Fibroblast of skin of left quadriceps (primary cell): ENCODE results near the gene SHB.

Source experiments
- DNase-seq, 2 experiments: peaks; one replicate each; pipeline ENCODE4 v3.0.0-alpha.2; 2013; ENCODE audit warnings: low read depth in 2 of 2

The SHB gene

DNA sequence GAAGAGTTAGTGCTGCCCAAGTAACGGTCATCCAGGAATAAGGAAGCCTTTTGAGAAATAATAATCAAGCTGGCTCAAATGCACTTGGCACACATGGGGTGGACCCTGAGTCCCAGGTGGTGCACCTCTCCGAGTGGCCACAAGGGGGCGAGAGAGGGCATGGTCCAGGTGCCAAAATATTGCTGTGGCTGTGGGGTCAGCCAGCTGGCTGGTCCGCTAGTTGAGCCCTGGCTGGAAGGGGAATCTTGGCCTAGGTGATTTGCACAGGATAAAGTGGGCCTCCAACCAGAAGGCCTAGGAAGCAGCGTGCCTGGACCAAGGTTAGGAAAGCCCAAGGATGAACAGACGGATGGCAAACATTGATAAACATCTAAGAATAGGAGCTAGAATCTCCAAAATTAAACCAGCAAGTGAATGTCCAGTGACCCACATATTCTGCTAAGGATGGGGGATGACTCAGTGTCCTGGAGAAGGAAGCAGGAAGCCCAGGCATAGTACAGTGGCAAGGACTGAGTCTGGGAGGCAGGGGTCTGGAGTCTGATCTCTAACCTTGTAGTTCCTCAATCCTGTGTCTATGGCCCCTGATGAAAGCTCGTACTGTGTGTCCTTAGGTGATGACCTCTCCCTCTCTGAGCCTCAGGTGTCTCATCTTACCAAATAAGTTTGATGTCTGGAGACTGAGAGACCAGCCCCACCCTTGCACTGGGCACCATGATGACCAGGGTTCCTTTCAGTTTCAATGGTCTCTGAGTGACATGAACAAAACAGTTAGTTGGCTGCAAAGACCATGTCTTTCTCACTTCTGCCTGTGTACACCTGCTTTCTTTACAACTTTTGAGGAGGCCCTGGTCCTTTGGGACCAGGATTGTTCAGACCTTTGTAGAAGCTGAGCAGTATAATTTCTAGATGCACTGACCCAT is 19.2 kb upstream of the SHB start:
- no peak for DNase-seq

DNA sequence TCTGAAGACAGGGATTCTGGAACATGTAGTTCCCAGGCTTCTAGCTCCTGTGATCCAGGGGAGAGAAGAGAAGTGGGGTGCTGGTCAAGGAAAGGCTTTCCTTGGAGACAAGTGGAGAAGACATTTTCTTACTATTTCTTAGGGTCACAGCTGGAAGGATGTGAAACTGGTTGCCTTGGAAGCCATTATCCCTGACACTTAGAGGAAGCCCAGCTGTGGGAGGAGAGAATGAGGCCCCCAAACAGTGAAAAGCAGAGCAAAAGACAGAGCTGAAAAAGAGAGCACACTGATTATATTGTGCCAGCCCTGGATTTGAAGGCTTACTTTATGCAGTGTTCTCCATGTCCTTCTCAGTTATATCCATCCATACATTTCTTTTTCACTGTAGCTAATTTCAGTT is 17.5 kb upstream of the SHB start:
- DNase-seq = no peak

GRCh38 chr9:38085308-38085707 is 16.3 kb upstream of the SHB start:
- no peak for DNase-seq

DNA sequence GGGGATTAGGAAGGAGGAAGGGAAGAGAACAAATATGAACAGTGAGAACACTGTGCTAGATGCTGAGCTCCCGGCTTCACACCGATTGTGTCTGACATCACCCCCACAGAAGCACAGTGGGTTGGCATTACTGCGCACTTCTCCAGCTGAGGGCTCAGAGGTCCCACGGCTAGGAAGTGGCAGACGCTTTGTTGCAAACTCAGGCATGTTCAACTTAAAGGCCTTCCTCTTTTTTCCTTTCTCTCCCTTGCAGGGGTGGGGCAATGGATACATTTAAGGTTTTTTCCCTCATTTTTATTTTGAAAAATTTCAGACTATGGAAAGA is 15.5 kb upstream of the SHB start:
- DNase-seq = no peak

DNA sequence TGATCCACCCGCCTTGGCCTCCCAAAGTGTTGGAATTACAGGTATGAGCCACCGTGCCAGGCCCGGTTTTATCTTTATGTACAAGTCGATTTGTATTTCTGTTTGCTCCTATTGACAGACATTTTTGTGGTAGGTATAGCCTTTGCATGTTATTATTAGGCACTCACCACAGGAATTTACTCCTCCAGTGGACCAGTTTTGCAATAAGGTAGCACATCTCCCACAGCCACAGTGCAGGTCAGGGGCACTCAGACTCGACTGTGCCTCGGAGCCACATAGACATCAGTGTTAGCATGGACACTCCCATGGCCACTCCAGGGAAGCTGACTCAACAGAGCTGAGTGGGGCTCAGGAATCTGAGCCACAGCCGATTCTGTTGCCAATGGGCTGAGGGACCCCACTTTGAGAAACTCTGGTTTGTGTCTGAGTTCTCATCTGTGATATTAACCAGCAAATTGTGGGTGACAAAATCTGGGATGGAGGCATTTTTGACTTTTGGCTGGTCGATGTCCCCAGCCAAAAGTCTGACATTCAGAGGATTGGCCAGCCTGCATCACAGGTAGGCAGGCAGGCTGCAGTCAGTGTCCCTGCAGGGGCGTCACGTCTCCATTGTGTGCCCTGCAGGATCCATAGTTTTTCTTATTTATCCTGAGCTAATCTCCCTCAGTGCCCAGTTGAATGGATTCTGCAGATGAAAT is 15.0 kb upstream of the SHB start:
- no peak for DNase-seq

DNA sequence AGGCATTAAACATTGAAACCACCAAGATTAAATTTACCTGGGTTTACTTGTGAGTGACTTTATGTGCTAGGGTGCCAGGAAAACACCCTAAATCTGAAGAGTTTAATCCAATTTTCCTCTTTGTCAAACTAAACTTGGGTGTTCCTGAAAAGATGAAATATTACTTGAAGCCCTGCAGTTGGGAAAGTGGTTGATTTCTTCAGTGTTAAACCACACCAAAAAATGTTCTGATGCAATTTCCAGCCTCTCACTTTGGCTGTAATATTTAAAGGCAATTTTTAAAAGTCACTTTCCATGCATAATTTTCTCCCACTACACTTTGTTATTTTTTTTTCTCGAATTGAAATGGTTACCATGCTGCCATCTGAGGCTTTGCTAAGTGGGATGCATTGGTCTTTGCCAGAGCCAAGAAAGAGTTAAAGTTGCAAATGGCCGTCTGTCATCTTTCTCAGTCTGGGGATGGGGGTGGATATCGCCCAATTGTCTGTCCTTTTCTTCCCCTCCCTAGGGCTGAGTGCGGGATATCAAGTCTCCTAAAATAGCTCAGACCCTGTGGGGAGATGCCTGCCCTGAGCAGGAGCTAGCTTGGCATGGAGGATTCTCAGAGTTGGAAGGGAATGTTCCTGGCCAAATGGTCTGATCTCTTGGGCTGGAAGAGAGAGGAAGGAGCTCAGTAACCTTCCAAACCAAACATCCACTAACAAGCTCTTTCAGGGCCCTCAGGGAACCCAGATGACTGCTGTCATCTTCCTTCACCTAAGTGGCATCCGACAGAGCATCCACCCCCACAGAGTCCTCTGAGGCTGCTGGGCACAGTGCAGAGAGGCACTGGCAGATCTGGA is 13.6 kb upstream of the SHB start:
- DNase-seq = no peak

DNA sequence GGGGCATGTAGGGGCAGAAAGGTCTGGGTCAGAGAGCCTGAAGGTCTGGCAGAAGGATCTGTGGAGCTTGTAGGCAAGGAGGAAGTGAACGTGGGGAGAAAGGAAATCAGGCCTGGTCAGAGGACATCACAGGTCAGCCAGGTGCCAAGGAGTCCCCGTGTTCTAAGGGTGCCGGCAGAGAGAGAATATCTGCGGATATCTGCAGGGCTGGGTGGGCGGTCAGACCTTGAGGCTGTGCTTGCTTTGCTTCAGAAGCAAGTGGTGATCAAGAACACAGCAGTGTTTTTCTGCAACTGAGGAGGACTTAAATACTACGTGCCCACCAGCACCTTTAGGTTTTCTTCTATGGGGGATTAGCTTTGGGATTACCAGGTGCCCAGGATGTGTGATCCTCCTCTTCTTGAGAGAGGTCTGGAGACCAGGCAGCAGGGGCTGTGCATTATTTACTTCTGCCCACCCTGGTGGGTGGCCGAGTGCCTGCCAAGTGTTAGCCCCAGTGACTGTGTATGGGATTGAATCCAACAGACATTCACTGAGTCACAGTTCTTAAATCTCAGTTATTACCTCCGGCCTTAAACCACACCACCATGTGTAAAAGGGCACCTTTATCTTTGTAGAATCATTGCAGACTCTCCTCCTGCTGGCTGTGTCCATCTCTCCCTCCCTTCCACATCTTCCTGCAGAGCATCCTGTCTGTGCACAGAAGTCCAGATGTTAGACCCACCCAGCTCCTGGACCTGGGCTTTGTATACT is 12.5 kb upstream of the SHB start:
- DNase-seq = no peak

DNA sequence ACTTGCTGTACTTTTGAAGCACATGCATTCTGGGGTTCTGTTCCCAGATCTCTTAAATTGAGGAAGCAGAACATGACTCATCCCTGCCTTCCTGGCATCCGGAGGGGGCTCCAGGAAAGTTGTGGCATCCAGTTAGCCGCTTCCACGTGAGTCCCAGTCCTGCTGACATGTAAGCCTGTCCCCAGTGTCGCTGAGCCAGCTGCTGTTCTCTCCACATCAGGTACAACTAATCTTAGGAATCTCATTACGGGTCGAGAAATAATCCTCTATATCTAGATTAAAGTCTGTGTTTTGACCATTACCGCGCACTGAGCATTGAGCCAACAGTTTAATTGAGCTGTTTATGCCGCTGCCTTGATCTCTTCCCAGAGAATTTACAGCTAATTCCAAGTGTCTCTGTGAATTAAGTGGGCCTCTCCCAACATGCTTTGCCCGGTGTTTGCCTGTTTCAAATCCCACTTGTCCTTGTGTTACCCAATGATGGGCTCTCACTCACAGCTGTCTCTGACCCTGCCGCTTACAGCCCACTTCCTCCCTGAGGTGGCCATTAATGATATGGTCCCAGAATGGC is 10.5 kb upstream of the SHB start:
- DNase-seq = no peak

- DNase-seq = no peak
Measured at GRCh38 chr9:38075272-38075671, 6.2 kb upstream of the SHB start.

DNA sequence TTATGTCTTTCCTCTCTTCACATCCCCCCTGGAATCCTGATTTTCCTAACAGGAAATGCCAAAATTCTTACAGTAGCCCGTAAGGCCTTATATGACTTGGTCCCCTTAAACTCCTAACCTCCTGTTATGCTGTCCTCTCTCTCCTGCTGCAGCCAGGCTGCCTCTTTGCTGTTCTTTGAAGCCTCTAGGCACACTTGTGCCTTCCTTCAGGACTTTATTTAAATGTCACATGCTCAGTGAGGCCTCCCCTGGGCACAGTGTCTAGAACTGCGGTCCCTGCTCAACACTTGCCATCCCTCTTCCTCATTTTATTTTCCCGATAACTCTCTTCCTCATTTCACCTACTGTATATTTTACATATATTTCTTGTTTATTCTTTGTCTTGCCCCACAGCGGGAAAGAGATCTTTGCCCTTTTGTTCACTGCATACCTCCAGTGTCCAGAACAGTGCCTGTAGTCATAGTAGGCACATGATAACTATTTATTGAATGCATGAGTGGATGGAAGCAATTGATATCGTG is 5.5 kb upstream of the SHB start:
- peak in 1 of 2 experiments; percentile 45 for DNase-seq

DNA sequence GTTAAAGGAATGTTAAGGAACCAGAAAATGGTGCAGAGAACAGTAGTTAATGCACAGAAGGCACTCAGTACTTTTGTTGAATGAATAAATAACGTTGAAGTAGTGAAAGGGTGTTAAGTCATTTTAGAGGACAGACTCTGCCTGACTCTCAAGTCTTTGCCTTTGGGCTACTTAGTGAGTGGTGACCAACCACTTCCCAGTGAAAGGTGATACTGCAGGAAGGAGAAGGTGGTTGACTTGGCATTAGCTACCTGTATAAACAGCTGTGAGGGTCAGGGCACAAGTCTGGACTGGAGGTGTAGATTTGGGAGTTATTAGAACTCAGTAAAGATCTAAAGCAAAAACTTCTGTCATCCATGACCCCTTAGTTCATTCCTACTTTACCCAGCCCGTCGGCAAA is 4.9 kb upstream of the SHB start:
- no peak for DNase-seq

GRCh38 chr9:38071470-38072134 is 2.6 kb upstream of the SHB start:
- no peak for DNase-seq

DNA sequence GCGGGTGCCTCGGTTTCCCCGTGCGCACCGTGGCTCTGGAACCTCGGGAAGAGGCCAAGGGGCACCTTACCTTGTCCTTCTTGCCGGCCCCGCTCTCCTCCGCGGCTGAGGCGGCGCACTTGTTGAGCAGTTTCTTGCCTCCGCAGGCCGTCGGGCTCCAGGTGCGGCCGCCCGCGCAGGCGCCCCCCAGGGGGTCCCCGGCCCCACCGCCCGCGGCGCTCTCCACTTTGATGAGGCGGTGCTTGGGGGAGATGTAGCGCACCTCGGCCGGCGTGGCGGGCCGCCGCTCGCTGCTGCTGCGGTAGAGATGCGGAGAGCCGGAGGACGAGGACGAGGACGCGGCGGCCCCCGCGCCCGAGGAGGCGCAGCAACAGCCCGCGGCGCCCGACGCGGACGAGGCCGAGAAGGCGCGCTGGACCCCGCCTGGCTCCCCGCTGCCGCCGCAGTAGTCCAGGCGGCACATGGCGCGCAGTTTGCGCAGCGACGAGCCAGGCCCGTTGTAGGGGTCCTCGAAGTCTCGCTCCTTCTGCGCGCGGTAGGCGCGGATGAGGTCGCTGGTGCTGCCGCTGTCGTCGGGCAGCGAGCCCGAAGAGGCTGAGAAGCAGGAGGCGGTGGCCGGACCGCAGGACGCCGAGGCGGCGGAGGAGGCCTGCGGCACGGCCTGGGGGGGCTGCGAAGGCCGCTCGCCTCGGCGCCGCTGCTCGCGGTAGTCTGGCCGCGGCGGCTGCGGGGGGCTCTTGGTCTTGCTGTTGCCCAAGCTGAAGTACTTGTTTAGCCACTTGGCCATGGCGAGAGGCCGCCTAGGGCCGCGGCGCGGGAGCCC is 957 bp downstream of the SHB start:
- DNase-seq = no peak

GRCh38 chr9:38066914-38067858 is 1.8 kb downstream of the SHB start:
- no peak for DNase-seq

DNA sequence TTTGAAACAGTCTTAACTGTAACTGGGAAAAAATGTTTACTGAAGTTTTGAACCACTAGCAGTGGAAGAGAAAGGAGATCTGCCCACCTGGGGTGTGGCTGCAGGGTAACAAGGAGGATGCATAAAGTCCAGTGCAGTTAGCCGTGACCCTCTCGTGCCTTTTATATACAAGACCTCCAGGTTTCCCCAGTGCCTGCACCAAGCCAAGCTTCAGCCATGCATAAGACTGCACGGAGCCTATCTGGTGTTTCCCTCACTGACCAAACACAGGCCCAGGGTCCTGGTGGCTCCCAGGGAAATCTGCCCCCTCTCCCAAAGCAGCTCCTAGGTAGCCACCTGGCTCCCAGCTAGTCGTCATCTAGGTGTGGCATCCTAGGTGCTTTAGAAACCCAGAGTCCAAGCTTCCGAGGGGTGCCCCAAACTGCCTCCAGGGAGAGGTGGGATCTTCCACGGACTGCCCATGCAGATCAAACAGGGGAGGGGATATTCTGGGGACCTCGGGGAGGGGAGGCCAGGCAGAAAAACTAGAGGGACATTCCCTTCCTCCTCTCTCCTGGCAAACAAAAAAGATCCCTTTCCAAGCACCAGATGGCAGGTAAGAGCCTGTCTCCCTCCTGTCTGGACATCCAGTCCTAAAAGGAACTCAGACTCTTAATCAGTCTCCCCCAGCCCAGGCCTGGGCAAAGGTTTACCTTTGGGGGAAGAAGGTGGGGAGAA is 2.7 kb downstream of the SHB start:
- no peak for DNase-seq

GRCh38 chr9:38065369-38066075 is 3.5 kb downstream of the SHB start:
- DNase-seq = no peak

GRCh38 chr9:38064842-38065368 is 4.1 kb downstream of the SHB start:
- no peak for DNase-seq
